NCI-H2081 treated with DMSO at 0.1 percent for 48 hours (cell line): Measurements from ENCODE around the gene FLVCR1.
"Not testable (repeated sequence)": the region's sequence is repeated elsewhere in the genome, so short reads cannot be mapped to it uniquely, and the experiment has no call there.

Experiments used
- DNase-seq: peaks from one replicate; lab custom pipeline; 2025; lab: John Stamatoyannopoulos, UW

The FLVCR1 gene

DNA sequence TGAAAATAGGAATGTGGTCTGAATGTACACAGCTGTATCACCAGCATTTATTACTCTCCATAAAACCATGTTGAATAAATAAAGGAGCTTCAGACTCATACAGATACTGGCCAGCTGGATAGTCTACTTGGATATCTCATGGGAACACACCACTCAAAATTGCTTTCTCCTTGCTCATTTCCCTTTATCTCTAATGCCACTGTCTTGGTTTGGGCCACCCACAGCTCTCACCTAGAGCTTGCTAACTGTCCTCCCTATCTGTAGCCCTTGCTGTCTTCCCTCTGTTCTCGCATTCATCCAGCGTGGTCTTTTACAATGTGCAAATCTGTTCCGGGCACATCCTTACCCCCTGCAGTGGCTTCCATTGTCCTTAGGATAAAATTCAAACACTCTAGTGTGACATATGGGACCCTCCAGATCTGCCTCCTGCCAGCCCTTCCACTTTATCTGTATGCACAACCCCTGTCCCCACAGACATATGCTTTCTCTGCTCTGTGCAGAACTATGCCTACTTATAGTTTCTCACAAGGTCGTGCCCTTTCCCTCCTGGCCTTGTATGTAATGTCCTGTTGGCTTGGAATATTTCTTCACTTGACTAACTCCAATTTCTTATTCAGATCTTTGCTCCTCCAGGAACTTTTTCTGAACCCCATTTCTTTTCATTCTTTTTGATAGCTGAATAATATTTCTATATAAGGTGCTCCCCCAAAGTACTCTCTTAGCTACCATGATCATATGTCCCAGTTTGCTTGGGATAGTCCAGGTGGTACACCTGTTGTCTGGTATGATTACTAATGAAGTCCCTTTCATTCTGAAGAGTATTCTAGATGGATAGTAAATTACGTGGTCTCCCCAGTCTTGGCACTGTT, 2.9 kb downstream of the FLVCR1 start:
- no peak for DNase-seq

GRCh38 chr1:212862111-212862690, 4.1 kb downstream of the FLVCR1 start:
- no peak for DNase-seq

DNA sequence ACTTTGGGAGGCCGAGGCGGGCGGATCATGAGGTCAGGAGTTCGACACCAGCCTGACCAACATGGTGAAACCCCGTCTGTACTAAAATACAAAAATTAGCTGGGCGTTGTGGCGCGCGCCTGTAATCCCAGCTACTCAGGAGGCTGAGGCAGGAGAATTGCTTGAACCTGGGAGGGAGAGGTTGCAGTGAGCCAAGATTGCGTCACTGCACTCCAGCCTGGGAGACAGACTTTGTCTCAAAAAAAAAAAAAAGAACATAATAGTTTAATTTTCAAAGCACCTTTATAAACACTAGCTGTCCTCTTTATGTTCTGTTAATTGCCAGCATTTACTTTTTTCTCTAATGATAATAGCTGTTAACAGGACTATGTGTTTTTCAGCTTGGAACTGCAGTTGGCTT, 5.3 kb downstream of the FLVCR1 start:
- not testable (repeated sequence) for DNase-seq

- DNase-seq = no peak
Observed at GRCh38 chr1:212864201-212864600, 6.1 kb downstream of the FLVCR1 start.

DNA sequence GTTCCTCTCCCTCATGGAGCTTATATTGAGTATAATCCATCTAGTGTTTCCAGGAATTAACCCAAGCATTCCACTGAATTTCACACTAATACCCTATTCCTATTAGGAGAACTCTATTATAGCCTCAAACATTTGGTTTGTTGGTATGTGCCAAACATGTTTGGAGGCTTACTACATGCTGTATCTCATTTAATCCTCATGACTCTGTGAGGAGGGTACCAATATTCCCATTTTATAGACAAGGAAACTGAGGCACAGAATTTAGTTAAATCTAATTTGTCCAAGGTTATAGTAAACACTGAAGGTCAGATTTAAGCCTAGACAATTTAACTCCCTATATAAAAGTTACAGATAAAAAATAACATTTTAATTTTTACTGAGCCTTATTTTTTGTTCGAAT, 9.1 kb downstream of the FLVCR1 start:
- no peak for DNase-seq

GRCh38 chr1:212871976-212872375, 13.9 kb downstream of the FLVCR1 start:
- DNase-seq = no peak

- DNase-seq = no peak
Observed at GRCh38 chr1:212873518-212873917, 15.4 kb downstream of the FLVCR1 start.

DNA sequence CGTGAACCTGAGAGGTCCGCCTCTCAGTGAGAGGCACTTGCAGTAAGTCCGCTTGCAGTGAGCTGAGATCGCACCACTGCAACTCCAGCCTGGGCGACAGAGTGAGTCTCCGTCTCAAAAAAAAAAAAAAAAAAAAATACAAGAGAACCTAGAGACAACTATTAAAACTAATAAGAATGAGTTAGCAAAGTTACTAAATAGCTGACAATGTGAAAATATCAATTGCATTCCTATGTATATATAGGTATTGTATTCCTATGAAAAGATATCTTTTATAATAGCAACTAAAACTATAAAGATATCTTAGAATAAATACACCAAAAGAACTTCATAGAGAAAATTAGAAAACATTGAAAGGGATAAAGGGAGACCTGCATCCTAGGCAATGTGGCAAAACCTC, 20.3 kb downstream of the FLVCR1 start:
- DNase-seq = no peak

GRCh38 chr1:212879947-212880690, 22.0 kb downstream of the FLVCR1 start:
- DNase-seq = no peak

GRCh38 chr1:212884592-212884991, 26.5 kb downstream of the FLVCR1 start:
- DNase-seq = no peak

- DNase-seq = no peak
Observed at GRCh38 chr1:212892108-212892507, 34.0 kb downstream of the FLVCR1 start.

- DNase-seq = no peak
Observed at GRCh38 chr1:212899845-212900244, 41.8 kb downstream of the FLVCR1 start.

- no peak for DNase-seq
Observed at GRCh38 chr1:212901290-212901689, 43.2 kb downstream of the FLVCR1 start.

GRCh38 chr1:212902054-212902453, 44.0 kb downstream of the FLVCR1 start:
- DNase-seq = no peak

GRCh38 chr1:212903664-212904063, 45.6 kb downstream of the FLVCR1 start:
- no peak for DNase-seq

DNA sequence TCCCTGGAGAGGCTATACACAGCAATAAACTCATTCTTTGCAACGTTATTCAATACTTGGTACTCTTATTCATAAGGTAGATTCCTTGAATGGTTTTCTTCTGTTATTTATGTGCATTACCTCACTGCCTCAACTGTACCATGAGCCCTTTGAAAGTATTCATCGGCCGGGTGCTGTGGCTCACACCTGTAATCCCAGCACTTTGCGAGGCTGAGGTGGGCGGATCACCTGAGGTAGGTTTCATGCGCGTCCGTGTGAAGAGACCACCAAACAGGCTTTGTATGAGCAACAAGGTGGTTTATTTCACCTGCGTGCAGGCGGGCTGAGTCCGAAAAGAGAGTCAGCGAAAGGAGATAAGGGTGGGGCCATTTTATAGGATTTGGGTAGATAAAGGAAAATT, 50.0 kb downstream of the FLVCR1 start:
- DNase-seq = not testable (repeated sequence)

- no peak for DNase-seq
Observed at GRCh38 chr1:212908971-212909370, 50.9 kb downstream of the FLVCR1 start.

DNA sequence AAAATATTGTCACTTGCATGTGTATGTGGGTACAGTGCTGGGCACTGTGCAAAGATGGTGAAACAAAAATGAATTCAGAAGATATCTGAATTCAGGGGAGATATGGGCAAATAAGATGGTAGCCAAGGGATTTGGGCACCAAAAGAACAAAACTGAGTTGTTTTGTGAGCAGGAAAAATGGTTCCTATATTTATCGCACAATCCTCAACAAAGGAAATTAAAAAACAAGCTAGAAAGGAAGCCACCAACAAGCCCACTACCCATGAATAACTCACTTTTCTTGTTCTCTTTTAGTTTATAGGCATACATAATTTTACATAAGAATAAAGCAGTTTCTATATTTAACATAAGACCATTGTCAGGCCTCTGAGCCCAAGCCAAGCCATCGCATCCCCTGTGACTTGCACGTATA, 51.6 kb downstream of the FLVCR1 start:
- no peak for DNase-seq

- not testable (repeated sequence) for DNase-seq
Observed at GRCh38 chr1:212910213-212910612, 52.1 kb downstream of the FLVCR1 start.

GRCh38 chr1:212913638-212914037, 55.6 kb downstream of the FLVCR1 start:
- not testable (repeated sequence) for DNase-seq

GRCh38 chr1:212914110-212914509, 56.0 kb downstream of the FLVCR1 start:
- not testable (repeated sequence) for DNase-seq

- no peak for DNase-seq
Observed at GRCh38 chr1:212914789-212915188, 56.7 kb downstream of the FLVCR1 start.
